ENCODE measurements around the gene TTYH3. TPM values are rescaled to one million over a fixed set of nuclear protein-coding genes. Genes with fewer than 3 reads are reported as not detected.
A peak's percentile ranks its signal among the peaks of the same experiment; 100 is the strongest.

The TTYH3 gene
- total and polyA plus RNA-seq, 2 of the 13 experiments (the other 11 are each of a cell fraction or from before 2014, with no cell fraction given), result 26.3 to 50.0 TPM

GRCh38 chr7:2622869-2623697 is 8.7 kb upstream of the TTYH3 start (continued):
- TF ChIP-seq ZBTB4 (CRISPR knock-in tag; IDR thresholded peaks at IDR 0.05; ENCODE audit: borderline replicate concordance) (no peak), KDM4B (CRISPR knock-in tag; IDR thresholded peaks at IDR 0.05) (no peak), ZNF496 (CRISPR knock-in tag; IDR thresholded peaks at IDR 0.05; ENCODE audit: insufficient replicate concordance) (no peak), CSRNP1 (CRISPR knock-in tag; IDR thresholded peaks at IDR 0.05) (peak; percentile 66; the same call in 1 of the 2 replicates), ZNF572 (CRISPR knock-in tag; IDR thresholded peaks at IDR 0.05) (0 out of 2 replicates have a peak, but pooled peaks have one; percentile 50), BCL3 (CRISPR knock-in tag; IDR thresholded peaks at IDR 0.05) (no peak), NFE2 (CRISPR knock-in tag; IDR thresholded peaks at IDR 0.05) (no peak), ZNF292 (CRISPR knock-in tag; IDR thresholded peaks at IDR 0.05; ENCODE audit: borderline replicate concordance, low read depth) (no peak; the same call in 1 of the 2 replicates), GLMP (CRISPR knock-in tag; IDR thresholded peaks at IDR 0.05; ENCODE audit: borderline replicate concordance) (no peak), BRF2 (CRISPR knock-in tag; IDR thresholded peaks at IDR 0.05) (no peak), SP5 (CRISPR knock-in tag; IDR thresholded peaks at IDR 0.05; ENCODE audit: borderline replicate concordance, low read depth) (peak; percentile 96), STAT5B (CRISPR knock-in tag; IDR thresholded peaks at IDR 0.05) (no peak), ZNF160 (CRISPR knock-in tag; IDR thresholded peaks at IDR 0.05) (peak; percentile 67; the same call in 1 of the 2 replicates), ZNF737 (CRISPR knock-in tag; IDR thresholded peaks at IDR 0.05; ENCODE audit: borderline replicate concordance) (no peak), PREB (CRISPR knock-in tag; IDR thresholded peaks at IDR 0.05) (no peak), ZNF367 (CRISPR knock-in tag; IDR thresholded peaks at IDR 0.05; ENCODE audit: borderline replicate concordance) (no peak), ZNF768 (CRISPR knock-in tag; IDR thresholded peaks at IDR 0.05) (no peak), RAD51 (IDR thresholded peaks at IDR 0.05; ENCODE audit: borderline replicate concordance) (no peak), ATRX (CRISPR knock-in tag; IDR thresholded peaks at IDR 0.05; ENCODE audit: borderline replicate concordance) (no peak)

Data from HepG2 (cell line).